Caco-2 (cell line): Measurements from ENCODE around the gene LTBP2. TPM values are rescaled to one million over a fixed set of nuclear protein-coding genes. Genes with fewer than 3 reads are reported as not detected.

ENCODE experiments used
- BruUV-seq: library from RNA; stranded (reverse); fragments of 400-500 nt; replicated peaks from 2 replicates; lab custom pipeline; 2021; lab: Mats Ljungman, UMichigan
- CTCF ChIA-PET: fragments of 300-600 bp; sonication (Branson Sonifier 250); formaldehyde crosslinking; loops from one replicate; lab custom pipeline; 2022; ENCODE audit warnings: antibody characterized with exemption; lab: Charles Lee
- POLR2A ChIA-PET: fragments of 300-600 bp; sonication (Branson Sonifier 250); formaldehyde crosslinking; loops from one replicate; lab custom pipeline; 2022; ENCODE audit warnings: antibody characterized with exemption; lab: Charles Lee
- DNase-seq, 2 experiments: peaks; one replicate each; pipeline versions ENCODE4 v3.0.0 to v3.0.0-alpha.2; 2020 to 2022
- H3K27me3 ChIP-seq: replicated peaks from 2 replicates; pipeline ENCODE4 v1.6.0; 2011; ENCODE audit warnings: low read length; ENCODE audit not compliant: control insufficient read depth, insufficient read depth
- H3K36me3 ChIP-seq: 2 replicates; pipeline ENCODE4 v1.5.1; 2011; ENCODE audit warnings: low read length; ENCODE audit not compliant: control insufficient read depth, insufficient read depth
- H3K4me1 ChIP-seq: fragments of 250-450 bp; sonication (Bioruptor Pico); 2 replicates; pipeline ENCODE4 v1.5.1; 2020; ENCODE audit warnings: mild to moderate bottlenecking
- H3K4me3 ChIP-seq: 2 replicates; pipeline ENCODE4 v1.5.1; 2011; ENCODE audit warnings: low read depth, mild to moderate bottlenecking, control low read depth, low read length
- H3K9me3 ChIP-seq: fragments of 250-450 bp; sonication (Bioruptor Pico); 2 replicates; pipeline ENCODE4 v1.5.1; 2020; ENCODE audit warnings: mild to moderate bottlenecking, moderate library complexity
- H3K27ac Mint-ChIP-seq: one replicate; pipeline ENCODE4 v1.8.0; 2022; ENCODE audit warnings: mixed read lengths; ENCODE audit not compliant: unreplicated experiment
- H3K27me3 Mint-ChIP-seq: one replicate; pipeline ENCODE4 v1.8.0; 2022; ENCODE audit warnings: mixed read lengths; ENCODE audit not compliant: insufficient read depth, unreplicated experiment
- H3K36me3 Mint-ChIP-seq: one replicate; pipeline ENCODE4 v1.8.0; 2022; ENCODE audit warnings: mild to moderate bottlenecking, mixed read lengths; ENCODE audit not compliant: insufficient read depth, unreplicated experiment
- H3K4me1 Mint-ChIP-seq: one replicate; pipeline ENCODE4 v1.8.0; 2022; ENCODE audit warnings: low read depth, mixed read lengths; ENCODE audit not compliant: unreplicated experiment
- H3K4me3 Mint-ChIP-seq: one replicate; pipeline ENCODE4 v1.8.0; 2022; ENCODE audit warnings: mild to moderate bottlenecking, moderate library complexity, mixed read lengths; ENCODE audit not compliant: unreplicated experiment
- H3K9me3 Mint-ChIP-seq: one replicate; pipeline ENCODE4 v1.8.0; 2022; ENCODE audit warnings: mixed read lengths; ENCODE audit not compliant: unreplicated experiment
- CTCF ChIP-seq, 2 experiments: fragments of 200-600 bp in 1 of 2; IDR thresholded peaks; 1 replicate in 1 of 2; 2 replicates in 1 of 2; pipeline versions ENCODE4 v1.5.1 to v1.8.0; 2011 to 2022; ENCODE audit warnings: antibody characterized with exemption in 1 of 2, control low read depth in 1 of 2, inconsistent platforms in 1 of 2, low read depth in 1 of 2, low read length in 1 of 2, mild to moderate bottlenecking in 1 of 2, moderate library complexity in 1 of 2; ENCODE audit not compliant: insufficient read depth in 1 of 2, severe bottlenecking in 1 of 2, unreplicated experiment in 1 of 2
- intact Hi-C: fragments of 100-400 bp; cut with micrococcal nuclease; formaldehyde crosslinking; loops from one replicate; pipeline ENCODE4 v1.10.0; 2022; ENCODE audit not compliant: unreplicated experiment
- total RNA-seq: library from RNA; stranded (reverse); gene quantifications from 2 replicates; pipeline ENCODE4 v1.2.3, GENCODE V29; 2022

Gene LTBP2
- total RNA-seq, 1 experiment from 2014 or later: 0.86 TPM

GRCh38 chr14:74609721-74610120 is 2.3 kb downstream of the LTBP2 start:
- Histone ChIP-seq H3K27me3 (no peaks in the 10 kb centered on the region), H3K36me3 (no peaks in the 10 kb centered on the region), H3K4me3 (no peak overlapping the region), H3K4me1 (no peaks in the 10 kb centered on the region), H3K9me3 (no peaks in the 10 kb centered on the region)
- intact Hi-C loops: loop anchor here (1.0 to 5.0 kb wide), 2 partner anchors 195 to 238 kb away; no protein-coding TSS in a partner anchor
- H3K4me1 Mint-ChIP-seq: peaks cover 10% of the 10 kb centered on the region
- no peaks in the 10 kb centered on the region for H3K36me3 Mint-ChIP-seq
- H3K4me3 Mint-ChIP-seq: peak overlapping the region; percentile 27
- TF ChIP-seq CTCF (IDR thresholded peaks at IDR 0.05; ENCODE audit: insufficient read depth in 1 of 2, low read depth in 1 of 2, low read length in 1 of 2, severe bottlenecking in 1 of 2, unreplicated experiment in 1 of 2): no peak
- no peak overlapping the region for H3K27ac Mint-ChIP-seq
- BruUV-seq: no TSS peak
- POLR2A ChIA-PET: no interaction called here
- H3K27me3 Mint-ChIP-seq: peaks cover 6% of the 10 kb centered on the region
- CTCF ChIA-PET: interaction anchor here (0.6 to 2.0 kb wide), 26 partner anchors 9 to 295 kb away, joined by 3 to 35 read pairs (median 5); partner anchors contain the start of genes NPC2 and YLPM1
- H3K9me3 Mint-ChIP-seq: no peaks in the 10 kb centered on the region
- no peak for DNase-seq

- Mint-ChIP-seq H3K27ac (no peak overlapping the region), H3K4me1 (peaks cover 10% of the 10 kb centered on the region), H3K27me3 (peaks cover 6% of the 10 kb centered on the region), H3K4me3 (no peak overlapping the region), H3K9me3 (no peaks in the 10 kb centered on the region), H3K36me3 (no peaks in the 10 kb centered on the region)
- BruUV-seq: no TSS peak
- Histone ChIP-seq H3K9me3 (no peaks in the 10 kb centered on the region), H3K4me1 (no peaks in the 10 kb centered on the region), H3K27me3 (no peaks in the 10 kb centered on the region), H3K36me3 (no peaks in the 10 kb centered on the region), H3K4me3 (no peak overlapping the region)
- intact Hi-C loops: loop anchor here (1.0 to 5.0 kb wide), 2 partner anchors 195 to 238 kb away; no protein-coding TSS in a partner anchor
- DNase-seq: peak; percentile 73 to 85
- POLR2A ChIA-PET: interaction anchor here (0.8 kb wide), 1 partner anchor 9 kb away, joined by 3 read pairs; no protein-coding TSS in a partner anchor
- CTCF ChIA-PET: interaction anchor here (0.6 to 2.0 kb wide), 33 partner anchors 9 to 1310 kb away, joined by 3 to 35 read pairs (median 5); partner anchors contain the start of genes NPC2 and YLPM1
- peak; percentile 93 for TF ChIP-seq CTCF (IDR thresholded peaks at IDR 0.05; ENCODE audit: insufficient read depth in 1 of 2, low read depth in 1 of 2, low read length in 1 of 2, severe bottlenecking in 1 of 2, unreplicated experiment in 1 of 2)
These were observed 3.0 kb downstream of the LTBP2 start for GRCh38 chr14:74608959-74609611.

GRCh38 chr14:74606727-74607126 is 5.3 kb downstream of the LTBP2 start:
- H3K36me3 ChIP-seq: no peaks in the 10 kb centered on the region
- intact Hi-C loops: loop anchor here (5.0 kb wide), 1 partner anchor 241 kb away; no protein-coding TSS in a partner anchor
- ChIA-PET CTCF (no interaction called here), POLR2A (no interaction called here)
- Mint-ChIP-seq H3K27me3 (peaks cover 3% of the 10 kb centered on the region), H3K4me1 (peaks cover 17% of the 10 kb centered on the region), H3K36me3 (no peaks in the 10 kb centered on the region), H3K4me3 (no peak overlapping the region), H3K9me3 (no peaks in the 10 kb centered on the region), H3K27ac (no peak overlapping the region)
- H3K9me3 ChIP-seq: no peaks in the 10 kb centered on the region
- no peak for TF ChIP-seq CTCF (IDR thresholded peaks at IDR 0.05; ENCODE audit: insufficient read depth in 1 of 2, low read depth in 1 of 2, low read length in 1 of 2, severe bottlenecking in 1 of 2, unreplicated experiment in 1 of 2)
- peaks cover 10% of the 10 kb centered on the region for H3K4me1 ChIP-seq
- BruUV-seq: no TSS peak
- DNase-seq: no peak
- H3K27me3 ChIP-seq: no peaks in the 10 kb centered on the region
- no peak overlapping the region for H3K4me3 ChIP-seq
